ENCODE results near the gene RAD51B.
A peak's percentile ranks its signal among the peaks of the same experiment; 100 is the strongest.
"Not testable (repeated sequence)": the region's sequence is repeated elsewhere in the genome, so short reads cannot be mapped to it uniquely, and the experiment has no call there.

The RAD51B gene

GRCh38 chr14:68269136-68269927 lies 449.8 kb downstream of the RAD51B start:
- DNase-seq (ENCODE audit: low read depth in 2 of 2), result no peak

- no peak for DNase-seq (ENCODE audit: low read depth in 2 of 2)
Measured at GRCh38 chr14:68270342-68270741, 450.8 kb downstream of the RAD51B start.

GRCh38 chr14:68271913-68272391 lies 452.4 kb downstream of the RAD51B start:
- no peak for DNase-seq (ENCODE audit: low read depth in 2 of 2)

- DNase-seq (ENCODE audit: low read depth in 2 of 2), result no peak
Measured at GRCh38 chr14:68273413-68273812, 453.8 kb downstream of the RAD51B start.

- no peak for DNase-seq (ENCODE audit: low read depth in 2 of 2)
Measured at GRCh38 chr14:68274725-68275124, 455.1 kb downstream of the RAD51B start.

- no peak for DNase-seq (ENCODE audit: low read depth in 2 of 2)
Measured at GRCh38 chr14:68278576-68279436, 459.2 kb downstream of the RAD51B start.

- no peak for DNase-seq (ENCODE audit: low read depth in 2 of 2)
Measured at GRCh38 chr14:68279437-68279720, 459.8 kb downstream of the RAD51B start.

GRCh38 chr14:68279777-68280233 lies 460.2 kb downstream of the RAD51B start:
- no peak for DNase-seq (ENCODE audit: low read depth in 2 of 2)

GRCh38 chr14:68281497-68281896 lies 461.9 kb downstream of the RAD51B start:
- DNase-seq (ENCODE audit: low read depth in 2 of 2), result no peak

GRCh38 chr14:68282479-68283377 lies 463.1 kb downstream of the RAD51B start:
- DNase-seq (ENCODE audit: low read depth in 2 of 2), result no peak

- DNase-seq (ENCODE audit: low read depth in 2 of 2), result peak; percentile 9 to 22
Measured at GRCh38 chr14:68283378-68284123, 464.0 kb downstream of the RAD51B start.

GRCh38 chr14:68284333-68284732 lies 464.8 kb downstream of the RAD51B start:
- no peak for DNase-seq (ENCODE audit: low read depth in 2 of 2)

GRCh38 chr14:68284834-68285233 lies 465.3 kb downstream of the RAD51B start:
- DNase-seq (ENCODE audit: low read depth in 2 of 2), result no peak

- DNase-seq (ENCODE audit: low read depth in 2 of 2), result peak; percentile 34 to 67
Measured at GRCh38 chr14:68285421-68286179, 466.0 kb downstream of the RAD51B start.

- no peak for DNase-seq (ENCODE audit: low read depth in 2 of 2)
Measured at GRCh38 chr14:68286667-68287066, 467.1 kb downstream of the RAD51B start.

- DNase-seq (ENCODE audit: low read depth in 2 of 2), result not testable (repeated sequence)
Measured at GRCh38 chr14:68289452-68289851, 469.9 kb downstream of the RAD51B start.

- no peak for DNase-seq (ENCODE audit: low read depth in 2 of 2)
Measured at GRCh38 chr14:68291820-68292219, 472.2 kb downstream of the RAD51B start.

GRCh38 chr14:68292441-68293215 lies 473.0 kb downstream of the RAD51B start:
- no peak for DNase-seq (ENCODE audit: low read depth in 2 of 2)

GRCh38 chr14:68293404-68293803 lies 473.8 kb downstream of the RAD51B start:
- no peak for DNase-seq (ENCODE audit: low read depth in 2 of 2)

All from stimulated activated CD4-positive, alpha-beta T cell treated with anti-CD3 and anti-CD28 coated beads, Interleukin-12 subunit alpha, Interleukin-12 subunit beta, amount 100 ng/mL, for 24 hours (primary cell).